CD14-positive monocyte (primary cell): ENCODE results near the gene TARM1. TPM values are rescaled to one million over a fixed set of nuclear protein-coding genes. Genes with fewer than 3 reads are reported as not detected.

ENCODE experiments used
- DNase-seq, 3 donors: peaks; one replicate each; pipeline ENCODE4 v3.0.0-alpha.2; 2011 to 2022
- H2AFZ ChIP-seq: 2 replicates; pipeline ENCODE4 v1.6.0; 2012; ENCODE audit warnings: mild to moderate bottlenecking, low read depth, low read length, inconsistent platforms; ENCODE audit not compliant: insufficient read depth, poor library complexity, severe bottlenecking
- H3K27ac ChIP-seq, 2 donors: 1 replicate in 1 of 2; 2 replicates in 1 of 2; pipeline ENCODE4 v1.5.1; 2012 to 2013; ENCODE audit warnings: low read length in 2 of 2, control low read depth in 1 of 2, inconsistent platforms in 1 of 2, low read depth in 1 of 2, mild to moderate bottlenecking in 1 of 2
- H3K27me3 ChIP-seq, 2 donors: one replicate each; pipeline versions ENCODE4 v1.6.0 to v1.6.1; 2011 to 2013; ENCODE audit warnings: low read length in 2 of 2; ENCODE audit not compliant: control insufficient read depth in 2 of 2, insufficient read depth in 2 of 2
- H3K36me3 ChIP-seq, 2 donors: replicated peaks in 1 of 2; 1 replicate in 1 of 2; 2 replicates in 1 of 2; pipeline versions ENCODE4 v1.5.1 to v1.6.1; 2012 to 2013; ENCODE audit warnings: low read length in 2 of 2, control low read depth in 1 of 2, inconsistent platforms in 1 of 2, mild to moderate bottlenecking in 1 of 2; ENCODE audit not compliant: insufficient read depth in 2 of 2, control insufficient read depth in 1 of 2
- H3K4me1 ChIP-seq, 2 donors: 1 replicate in 1 of 2; 2 replicates in 1 of 2; pipeline versions ENCODE4 v1.5.1 to v1.6.1; 2012 to 2013; ENCODE audit warnings: low read length in 2 of 2, control low read depth in 1 of 2, inconsistent platforms in 1 of 2, mild to moderate bottlenecking in 1 of 2, moderate library complexity in 1 of 2; ENCODE audit not compliant: insufficient read depth in 2 of 2, control insufficient read depth in 1 of 2
- H3K4me2 ChIP-seq: replicated peaks from 2 replicates; pipeline ENCODE3; 2012; ENCODE audit warnings: low read length, moderate library complexity, mild to moderate bottlenecking; ENCODE audit not compliant: poor library complexity, severe bottlenecking; ENCODE audit errors: extremely low read depth
- H3K4me3 ChIP-seq, 3 experiments: fragments of 200-600 bp in 1 of 3; sonication (generic) in 1 of 3; replicated peaks in 1 of 3; 1 replicate in 2 of 3; 2 replicates in 1 of 3; pipeline ENCODE4 v1.5.1; 2011 to 2013; ENCODE audit warnings: low read length in 3 of 3, mild to moderate bottlenecking in 3 of 3, control low read depth in 2 of 3, low read depth in 2 of 3, inconsistent platforms in 1 of 3, moderate library complexity in 1 of 3
- H3K79me2 ChIP-seq: 2 replicates; pipeline ENCODE4 v1.6.0; 2012; ENCODE audit warnings: mild to moderate bottlenecking, control low read depth, inconsistent platforms, low read length, moderate library complexity; ENCODE audit not compliant: insufficient read depth
- H3K9ac ChIP-seq: 2 replicates; pipeline ENCODE4 v1.6.0; 2017; ENCODE audit warnings: low read length, mild to moderate bottlenecking; ENCODE audit not compliant: insufficient read depth, poor library complexity, severe bottlenecking
- H3K9me3 ChIP-seq, 2 donors: replicated peaks in 1 of 2; 1 replicate in 1 of 2; 2 replicates in 1 of 2; pipeline versions ENCODE4 v1.5.1 to v1.6.1; 2012 to 2013; ENCODE audit warnings: low read length in 2 of 2, control low read depth in 1 of 2; ENCODE audit not compliant: control insufficient read depth in 1 of 2, insufficient read depth in 1 of 2
- H4K20me1 ChIP-seq: 2 replicates; pipeline ENCODE4 v1.6.0; 2012; ENCODE audit warnings: mild to moderate bottlenecking, low read length, control low read depth, moderate library complexity; ENCODE audit not compliant: insufficient read depth
- H3K27ac Mint-ChIP-seq, 7 donors: one replicate each; pipeline ENCODE4 v1.8.0; 2020; ENCODE audit warnings: mild to moderate bottlenecking in 7 of 7, mixed read lengths in 7 of 7, moderate library complexity in 6 of 7, inconsistent platforms in 2 of 7
- H3K27me3 Mint-ChIP-seq, 3 donors: one replicate each; pipeline ENCODE4 v1.8.0; 2021 to 2022; ENCODE audit warnings: low read depth in 3 of 3, mild to moderate bottlenecking in 3 of 3, mixed read lengths in 3 of 3, moderate library complexity in 3 of 3, inconsistent platforms in 1 of 3
- H3K36me3 Mint-ChIP-seq, 2 donors: one replicate each; pipeline ENCODE4 v1.8.0; 2020; ENCODE audit warnings: mixed read lengths in 2 of 2, inconsistent platforms in 1 of 2, mild to moderate bottlenecking in 1 of 2
- H3K4me1 Mint-ChIP-seq: one replicate; pipeline ENCODE4 v1.8.0; 2020; ENCODE audit warnings: mild to moderate bottlenecking, mixed read lengths
- H3K4me3 Mint-ChIP-seq, 2 donors: one replicate each; pipeline ENCODE4 v1.8.0; 2020; ENCODE audit warnings: mild to moderate bottlenecking in 2 of 2, mixed read lengths in 2 of 2, moderate library complexity in 1 of 2
- H3K9me3 Mint-ChIP-seq, 7 donors: one replicate each; pipeline ENCODE4 v1.8.0; 2020 to 2022; ENCODE audit warnings: mixed read lengths in 7 of 7, mild to moderate bottlenecking in 6 of 7, moderate library complexity in 6 of 7, inconsistent platforms in 2 of 7
- WGBS: methylation state at CpG from one replicate; pipeline ENCODE4 v1.1.5; 2013; ENCODE audit warnings: missing lambda C conversion rate; ENCODE audit not compliant: insufficient coverage; 5-methylcytosine and 5-hydroxymethylcytosine counted together
- intact Hi-C, 2 donors: fragments of 100-400 bp; cut with micrococcal nuclease; formaldehyde crosslinking; loops; one replicate each; pipeline versions ENCODE4 v1.15.0 to v1.15.1; 2023
- polyA plus RNA-seq, 3 donors: library from polyadenylated mRNA; depleted of rRNA in 1 of 3; unstranded in 2 of 3; stranded (reverse) in 1 of 3; fragments of 300-500 nt in 2 of 3; fragments of >200 nt in 1 of 3; fragmentation: Illumina TruSeq in 2 of 3; gene quantifications; 1 replicate in 2 of 3; 2 replicates in 1 of 3; pipeline ENCODE4 v1.2.3, GENCODE V29; 2012 to 2021
- TF ChIP-seq, protein P1 (sequence below): fragments of 200-600 bp; IDR thresholded peaks from one replicate; pipeline ENCODE4 v1.8.0; 2022; ENCODE audit warnings: antibody characterized with exemption, mild to moderate bottlenecking

The TARM1 gene
- polyA plus RNA-seq, 3 donors: 0.89 to 1.2 TPM; not detected in 1

- Mint-ChIP-seq H3K4me3 (no peak overlapping the region), H3K9me3 (peaks cover 0 to 4% (median 0%) of the 10 kb centered on the region in 7 donors), H3K36me3 (peaks cover 26 to 51% of the 10 kb centered on the region in 2 donors), H3K4me1 (peaks cover 9% of the 10 kb centered on the region), H3K27me3 (peaks cover 7 to 17% (median 14%) of the 10 kb centered on the region in 3 donors), H3K27ac (peak overlapping the region in 1 of 7 donors; percentile 58)
- intact Hi-C loops: loop anchor here in 1 of 2 donors (10.0 kb wide), 1 partner anchor 52 kb away; no protein-coding TSS in a partner anchor
- no peak overlapping the region for H3K27ac ChIP-seq
- WGBS: 100% methylated on average over 1 of the region's 3 CpGs
- H2AFZ ChIP-seq: no peak overlapping the region
- H3K27me3 ChIP-seq: no peaks in the 10 kb centered on the region
- TF ChIP-seq, protein P1, sequence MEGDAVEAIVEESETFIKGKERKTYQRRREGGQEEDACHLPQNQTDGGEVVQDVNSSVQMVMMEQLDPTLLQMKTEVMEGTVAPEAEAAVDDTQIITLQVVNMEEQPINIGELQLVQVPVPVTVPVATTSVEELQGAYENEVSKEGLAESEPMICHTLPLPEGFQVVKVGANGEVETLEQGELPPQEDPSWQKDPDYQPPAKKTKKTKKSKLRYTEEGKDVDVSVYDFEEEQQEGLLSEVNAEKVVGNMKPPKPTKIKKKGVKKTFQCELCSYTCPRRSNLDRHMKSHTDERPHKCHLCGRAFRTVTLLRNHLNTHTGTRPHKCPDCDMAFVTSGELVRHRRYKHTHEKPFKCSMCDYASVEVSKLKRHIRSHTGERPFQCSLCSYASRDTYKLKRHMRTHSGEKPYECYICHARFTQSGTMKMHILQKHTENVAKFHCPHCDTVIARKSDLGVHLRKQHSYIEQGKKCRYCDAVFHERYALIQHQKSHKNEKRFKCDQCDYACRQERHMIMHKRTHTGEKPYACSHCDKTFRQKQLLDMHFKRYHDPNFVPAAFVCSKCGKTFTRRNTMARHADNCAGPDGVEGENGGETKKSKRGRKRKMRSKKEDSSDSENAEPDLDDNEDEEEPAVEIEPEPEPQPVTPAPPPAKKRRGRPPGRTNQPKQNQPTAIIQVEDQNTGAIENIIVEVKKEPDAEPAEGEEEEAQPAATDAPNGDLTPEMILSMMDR: no peak
- H4K20me1 ChIP-seq: no peaks in the 10 kb centered on the region
- H3K4me2 ChIP-seq: no peak overlapping the region
- H3K9ac ChIP-seq: no peak overlapping the region
- no peaks in the 10 kb centered on the region for H3K79me2 ChIP-seq
- peaks cover 14 to 17% of the 10 kb centered on the region in 2 donors for H3K4me1 ChIP-seq
- no peaks in the 10 kb centered on the region for H3K9me3 ChIP-seq
- H3K4me3 ChIP-seq: no peak overlapping the region
- H3K36me3 ChIP-seq: peaks cover 5 to 51% of the 10 kb centered on the region in 2 donors
- no peak for DNase-seq
Measured at GRCh38 chr19:54042989-54043388, 38.2 kb downstream of the TARM1 start.

GRCh38 chr19:54041969-54042606 lies 39.1 kb downstream of the TARM1 start:
- peaks cover 5 to 8% of the 10 kb centered on the region in 2 donors for H3K4me1 ChIP-seq
- H3K4me3 ChIP-seq: no peak overlapping the region
- H3K27me3 ChIP-seq: no peaks in the 10 kb centered on the region
- no peak overlapping the region for H2AFZ ChIP-seq
- 86% methylated on average over 4 of the region's 9 CpGs for WGBS
- H3K9me3 ChIP-seq: no peaks in the 10 kb centered on the region
- H3K36me3 ChIP-seq: peaks cover 5 to 51% of the 10 kb centered on the region in 2 donors
- H3K27ac ChIP-seq: no peak overlapping the region
- Mint-ChIP-seq H3K4me3 (no peak overlapping the region), H3K36me3 (peaks cover 26 to 51% of the 10 kb centered on the region in 2 donors), H3K4me1 (no peaks in the 10 kb centered on the region), H3K9me3 (peaks cover 0 to 4% (median 2%) of the 10 kb centered on the region in 7 donors), H3K27me3 (peaks cover 7 to 19% (median 17%) of the 10 kb centered on the region in 3 donors), H3K27ac (no peak overlapping the region)
- TF ChIP-seq, protein P1: no peak
- H3K9ac ChIP-seq: no peak overlapping the region
- no peak overlapping the region for H3K4me2 ChIP-seq
- intact Hi-C loops: loop anchor here in 1 of 2 donors (10.0 kb wide), 1 partner anchor 53 kb away; no protein-coding TSS in a partner anchor
- H3K79me2 ChIP-seq: no peaks in the 10 kb centered on the region
- no peaks in the 10 kb centered on the region for H4K20me1 ChIP-seq
- no peak for DNase-seq
